ENCODE results near the gene SLC29A4.
"Not testable (repeated sequence)": the region's sequence is repeated elsewhere in the genome, so short reads cannot be mapped to it uniquely, and the experiment has no call there.

The SLC29A4 gene

DNA sequence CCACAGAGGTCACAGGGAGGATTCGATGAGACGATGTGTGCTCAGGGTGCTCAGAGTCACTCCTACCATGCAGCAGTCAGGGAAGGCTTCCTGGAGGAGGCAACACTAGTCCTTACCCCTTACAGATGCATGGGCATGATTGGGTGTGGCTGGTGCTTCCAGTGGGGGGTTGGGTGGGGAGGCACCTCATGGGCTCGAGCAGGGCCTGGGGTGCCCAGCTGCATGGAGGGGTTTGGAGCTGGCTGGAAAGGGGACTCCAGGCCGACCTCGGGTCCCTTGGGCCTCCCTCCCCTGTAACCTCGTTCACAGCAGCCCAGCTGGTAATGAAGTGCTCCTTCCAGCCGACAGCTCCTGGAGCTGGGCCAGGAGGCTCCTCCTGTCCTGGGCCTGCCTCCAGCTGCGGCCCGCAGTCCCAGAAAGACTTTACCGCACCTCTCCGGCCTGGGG lies 7.7 kb upstream of the SLC29A4 start:
- not testable (repeated sequence) for DNase-seq (ENCODE audit: low spot score)

DNA sequence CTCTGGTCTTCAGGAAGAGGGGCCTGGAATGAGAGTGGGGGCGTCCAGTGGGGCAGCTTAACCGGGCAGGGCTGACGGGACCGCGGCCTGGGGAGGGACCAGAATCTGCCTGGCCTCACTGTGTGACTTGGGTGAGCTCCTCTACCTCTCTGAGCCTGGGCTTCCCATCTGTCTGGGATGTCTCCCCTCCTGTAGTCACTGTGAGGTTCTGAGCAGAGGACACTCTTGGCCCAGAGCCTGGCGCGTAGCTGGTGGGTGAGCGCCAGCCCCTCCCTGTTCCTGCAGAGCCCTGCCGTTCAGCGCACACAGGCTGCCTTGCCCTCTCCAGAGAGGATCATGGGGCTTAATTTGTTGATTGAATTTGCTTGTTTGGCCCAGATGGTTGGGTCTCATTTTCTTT lies 7.2 kb upstream of the SLC29A4 start:
- DNase-seq (ENCODE audit: low spot score), result not testable (repeated sequence)

DNA sequence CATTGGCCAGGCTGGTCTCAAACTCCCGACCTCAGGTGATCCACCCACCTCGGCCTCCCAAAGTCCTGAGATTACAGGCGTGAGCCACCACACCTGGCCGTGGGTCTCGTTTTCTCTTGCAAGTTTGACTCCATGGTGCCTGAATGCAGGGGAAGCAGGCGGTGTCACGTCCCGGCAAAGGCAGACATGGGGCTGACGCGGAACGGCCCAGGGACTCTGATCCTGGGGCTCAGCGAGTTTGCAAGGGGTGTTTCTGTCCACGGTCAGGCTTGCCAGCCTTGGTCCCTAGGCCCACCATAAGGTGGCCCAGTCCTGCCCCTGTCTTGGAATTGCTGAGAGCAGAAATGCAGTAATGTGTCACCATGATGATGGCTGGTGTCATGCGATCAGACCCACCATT lies 6.6 kb upstream of the SLC29A4 start:
- not testable (repeated sequence) for DNase-seq (ENCODE audit: low spot score)

DNA sequence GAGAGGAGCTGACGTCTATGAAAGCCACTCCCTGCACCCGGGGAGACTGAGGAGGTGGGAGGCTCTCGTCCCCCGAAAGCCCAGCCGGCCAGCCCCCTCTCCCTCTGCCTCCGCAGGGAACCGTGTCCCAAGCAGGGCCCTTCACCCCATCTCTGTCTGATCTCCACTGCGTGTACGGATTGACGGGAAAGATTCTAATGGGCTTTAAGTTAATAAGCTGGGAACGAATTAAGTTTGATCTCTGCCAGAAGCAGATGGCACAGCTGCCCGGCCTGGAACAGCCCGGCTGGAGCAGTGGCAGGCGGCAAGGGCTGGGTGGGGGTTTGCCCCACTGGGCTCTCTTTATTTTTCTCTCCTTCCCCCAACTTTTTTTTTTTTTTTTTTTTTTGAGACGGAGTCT lies 6.1 kb upstream of the SLC29A4 start:
- DNase-seq (ENCODE audit: low spot score), result no peak

DNA sequence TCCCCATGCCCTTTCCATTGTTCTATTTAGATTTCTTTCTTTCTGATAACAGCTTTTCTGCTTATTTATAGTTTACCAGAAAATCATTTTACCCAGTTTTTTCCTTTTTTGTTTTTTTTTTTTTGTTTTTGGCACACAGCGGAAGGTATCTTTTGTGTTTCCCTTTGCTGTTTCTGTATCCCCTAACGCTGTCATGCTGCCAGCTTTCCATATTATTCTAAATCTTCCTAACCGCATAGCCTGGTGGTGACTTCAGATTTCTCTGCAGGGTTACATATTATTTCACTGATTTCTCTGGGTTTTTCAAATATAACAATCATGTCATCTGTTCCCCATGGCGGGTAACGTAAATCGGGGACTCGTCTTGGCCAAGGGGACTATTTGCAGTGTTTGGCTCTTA lies 4.0 kb upstream of the SLC29A4 start:
- DNase-seq (ENCODE audit: low spot score), result no peak

DNA sequence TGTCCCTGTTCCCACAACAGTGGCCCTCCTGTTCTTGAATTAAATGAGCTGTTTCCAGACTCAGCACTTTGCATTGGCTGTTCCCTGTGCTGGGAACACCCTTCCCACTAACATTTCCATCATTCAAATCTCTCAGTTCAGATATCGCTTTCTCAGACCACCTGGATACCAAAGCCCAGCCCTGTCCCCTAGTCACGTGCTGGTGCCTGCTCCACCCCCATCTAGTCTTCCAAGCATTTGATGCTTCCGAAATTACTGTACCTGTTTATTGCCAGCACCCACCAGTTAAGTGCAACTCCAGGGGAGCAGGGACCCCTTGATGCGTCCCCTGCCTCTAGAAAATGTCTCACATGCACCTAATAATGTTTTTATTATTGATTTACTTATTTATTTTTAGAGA lies 3.0 kb upstream of the SLC29A4 start:
- no peak for DNase-seq (ENCODE audit: low spot score)

DNA sequence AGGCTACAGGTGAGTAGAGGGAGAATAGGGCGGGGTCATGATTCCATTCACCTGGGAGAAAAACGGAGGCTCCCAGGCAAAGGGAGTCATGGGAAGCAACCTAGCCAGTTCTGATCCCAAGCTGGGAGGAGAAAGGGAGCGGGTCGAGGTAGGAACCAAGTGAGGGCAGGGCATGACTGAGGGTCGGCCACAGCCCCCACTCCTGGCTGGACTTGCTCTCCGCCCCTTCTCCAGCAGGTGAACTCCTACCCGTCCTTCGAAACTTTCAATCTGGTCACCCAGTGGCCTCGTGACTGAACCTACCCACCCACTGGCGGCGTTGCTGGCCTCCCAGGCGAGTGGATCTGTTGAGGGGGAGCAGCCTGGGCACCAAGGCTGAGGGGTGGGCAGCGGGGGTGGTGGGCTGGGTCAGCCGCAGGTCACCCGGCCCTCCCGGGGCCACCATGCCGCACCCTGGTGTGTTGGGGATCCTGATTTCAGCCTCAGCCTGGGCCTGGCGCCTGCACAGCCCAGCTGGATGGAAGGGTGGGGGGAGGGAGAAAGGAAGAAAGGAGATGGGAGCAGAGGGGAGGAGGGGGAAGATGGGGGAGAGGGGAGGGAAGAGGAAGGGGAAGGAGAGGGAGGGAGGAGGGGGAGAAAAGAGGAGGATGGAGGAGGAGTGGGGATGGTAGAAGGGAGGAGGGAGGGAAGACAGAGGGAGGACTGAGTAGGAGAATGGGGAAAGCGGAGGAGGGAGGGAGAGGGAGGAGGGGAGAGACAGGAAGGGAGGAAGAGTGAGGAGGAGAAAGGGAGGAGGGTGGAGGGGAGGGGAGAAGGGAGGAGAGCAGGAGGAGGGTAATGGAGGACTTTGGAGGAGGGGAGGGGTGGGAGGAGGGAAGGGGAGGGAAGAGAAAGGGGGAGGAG lies 894 bp upstream of the SLC29A4 start:
- not testable (repeated sequence) for DNase-seq (ENCODE audit: low spot score)

DNA sequence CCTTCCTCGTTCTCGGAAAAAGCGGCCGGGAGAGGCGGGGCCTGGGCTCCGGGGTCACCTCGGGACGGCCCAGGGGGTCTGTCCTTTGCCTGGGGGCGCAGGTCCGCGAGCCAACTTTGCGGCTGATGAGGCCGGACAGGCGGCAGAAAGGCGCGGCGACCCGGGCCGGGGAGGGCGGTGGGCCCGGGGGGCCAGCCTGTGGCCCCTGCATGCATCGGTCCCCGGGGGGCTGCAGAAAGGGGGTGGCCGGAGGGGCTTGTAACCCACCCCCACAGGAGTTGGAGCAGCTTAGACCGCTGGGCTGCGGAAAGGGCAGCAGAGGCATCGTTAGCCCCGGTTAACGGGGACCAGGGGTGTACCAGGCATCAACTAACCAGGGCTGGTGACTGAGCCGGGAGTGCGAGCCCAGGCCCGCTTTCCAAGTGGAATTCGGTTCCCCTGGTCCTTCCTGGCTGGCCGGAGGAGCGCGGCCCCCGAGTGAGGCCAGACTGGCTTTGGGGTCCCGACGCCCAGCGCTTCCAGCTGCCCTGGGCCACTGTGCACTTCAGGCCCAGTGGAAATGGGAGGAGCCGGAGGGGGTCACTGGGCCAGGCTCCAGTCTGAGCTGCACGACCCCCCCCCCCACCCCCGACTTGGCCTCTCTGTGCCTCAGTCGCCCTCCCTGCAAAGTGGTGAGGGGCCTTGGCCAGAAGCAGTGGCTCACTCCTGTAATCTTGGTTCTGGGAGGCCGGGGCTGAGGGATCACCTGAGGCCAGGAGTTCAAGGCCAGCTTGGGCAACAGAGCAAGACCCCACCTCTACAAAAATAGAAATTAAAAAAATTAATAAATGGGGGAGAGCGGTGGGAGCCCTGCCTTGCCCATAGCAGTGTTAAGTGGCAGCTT lies 919 bp downstream of the SLC29A4 start:
- no peak for DNase-seq (ENCODE audit: low spot score)

DNA sequence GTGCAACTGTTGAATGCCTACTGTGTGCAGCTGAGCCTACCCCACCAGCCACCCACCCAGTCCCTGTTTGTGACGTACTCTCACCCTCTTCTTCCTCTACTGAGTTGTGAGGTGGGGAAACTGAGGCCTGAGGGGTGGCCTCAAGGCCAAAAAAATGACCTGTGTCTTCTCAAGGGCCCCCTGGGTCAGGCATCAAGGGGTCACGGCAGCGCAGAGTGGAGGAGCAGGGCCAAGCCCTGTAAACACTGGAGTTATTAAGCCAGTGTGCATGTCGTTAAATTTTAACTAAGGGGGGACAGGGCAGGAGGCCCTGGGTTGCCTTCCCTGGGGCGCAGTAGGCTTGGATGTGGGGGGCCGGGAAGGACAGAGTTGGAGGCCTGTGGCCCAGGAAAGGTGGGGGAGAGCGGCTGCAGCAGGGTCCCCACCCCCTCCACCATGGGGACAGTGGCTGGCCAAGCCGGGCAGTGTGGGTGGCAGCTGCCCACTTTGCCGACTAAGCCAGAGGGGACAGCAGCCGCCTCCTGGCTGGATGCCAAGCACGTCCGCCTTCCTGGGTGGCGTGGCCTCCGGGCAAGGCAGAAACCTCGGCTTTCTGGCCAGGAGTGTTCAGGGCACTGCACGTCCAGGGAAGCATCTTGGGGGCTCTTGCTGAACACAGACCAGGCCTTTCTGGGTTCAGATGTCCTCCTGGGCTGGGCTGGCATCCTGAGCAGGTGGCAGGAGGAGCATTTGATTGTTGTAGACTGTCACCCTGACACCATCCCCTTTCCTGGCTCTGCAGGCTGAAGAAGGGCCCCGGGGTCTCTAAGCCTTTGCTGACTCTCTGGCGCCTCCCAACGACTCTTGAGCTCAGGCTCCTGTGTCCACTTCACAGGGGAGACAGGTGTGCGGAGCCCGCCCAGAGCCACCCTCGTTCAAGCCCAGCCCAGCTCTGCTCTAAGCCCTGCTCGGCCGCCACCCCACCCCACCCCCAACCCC lies 1.9 kb downstream of the SLC29A4 start:
- DNase-seq (ENCODE audit: low spot score), result no peak

DNA sequence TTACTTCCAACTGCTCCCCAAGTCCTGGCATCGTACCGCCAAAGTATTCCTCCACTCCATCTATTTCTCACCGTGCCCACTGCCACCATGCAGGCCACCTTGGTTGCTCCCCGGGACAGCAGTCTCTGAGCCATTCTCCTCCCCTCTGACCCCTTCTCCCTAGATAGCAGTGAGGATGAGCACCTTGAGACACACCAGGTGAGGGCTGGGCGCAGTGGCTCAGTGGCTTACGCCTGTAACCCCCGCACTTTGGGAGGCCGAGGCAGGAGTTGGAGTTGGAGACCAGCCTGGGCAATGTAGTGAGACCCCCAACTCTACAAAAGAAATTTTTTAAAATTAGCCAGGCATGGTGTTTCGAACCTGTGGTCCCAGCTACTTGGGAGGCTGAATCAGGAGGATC lies 4.2 kb downstream of the SLC29A4 start:
- no peak for DNase-seq (ENCODE audit: low spot score)

DNA sequence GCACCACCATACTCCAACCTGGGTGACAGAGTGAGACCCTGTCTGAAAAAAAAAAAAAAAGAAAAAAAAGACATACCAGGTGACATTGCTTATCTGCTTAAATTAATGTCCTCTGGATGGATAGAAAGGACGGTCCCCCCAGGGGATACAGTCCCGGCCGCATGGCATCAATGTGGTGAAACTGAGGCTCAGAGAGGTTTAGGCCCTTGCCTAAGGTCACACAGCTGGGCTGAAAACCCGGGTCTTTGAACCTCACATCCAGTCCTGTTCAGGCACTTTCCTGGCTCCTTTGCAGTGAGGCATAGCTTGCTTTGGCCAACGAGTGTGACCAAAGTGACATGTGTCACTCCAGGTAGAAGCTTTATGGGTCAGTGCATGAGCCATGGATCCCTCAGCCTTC lies 4.6 kb downstream of the SLC29A4 start:
- DNase-seq (ENCODE audit: low spot score), result not testable (repeated sequence)

DNA sequence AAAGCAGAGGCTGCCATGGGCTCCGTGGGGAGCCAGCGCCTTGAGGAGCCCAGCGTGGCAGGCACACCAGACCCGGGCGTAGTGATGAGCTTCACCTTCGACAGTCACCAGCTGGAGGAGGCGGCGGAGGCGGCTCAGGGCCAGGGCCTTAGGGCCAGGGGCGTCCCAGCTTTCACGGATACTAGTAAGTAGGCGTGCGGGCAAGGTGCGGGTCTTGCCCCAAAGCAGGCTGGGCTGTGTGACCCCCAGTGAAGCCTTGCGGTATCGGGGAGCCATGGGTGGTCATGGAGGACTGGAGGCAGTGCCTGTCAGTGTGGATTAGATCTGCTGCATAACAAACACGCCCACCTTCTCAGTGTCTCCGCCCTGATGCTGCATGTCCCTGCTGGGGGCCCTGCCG lies 5.1 kb downstream of the SLC29A4 start:
- no peak for DNase-seq (ENCODE audit: low spot score)

DNA sequence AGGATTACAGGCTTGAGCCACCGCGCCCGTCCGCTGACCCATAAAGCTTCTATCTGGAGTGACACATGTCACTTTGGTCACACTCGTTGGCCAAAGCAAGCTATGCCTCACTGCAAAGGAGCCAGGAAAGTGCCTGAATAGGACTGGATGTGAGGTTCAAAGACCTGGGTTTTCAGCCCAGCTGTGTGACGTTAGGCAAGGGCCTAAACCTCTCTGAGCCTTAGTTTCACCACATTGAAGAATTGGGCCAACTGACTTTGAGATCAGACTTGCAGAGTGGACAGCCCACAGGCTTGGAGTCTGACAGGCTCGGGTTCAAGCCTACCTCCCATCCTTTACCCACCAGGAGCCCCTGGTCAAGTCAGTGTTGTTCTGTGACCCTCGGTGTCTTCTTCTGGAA lies 5.8 kb downstream of the SLC29A4 start:
- DNase-seq (ENCODE audit: low spot score), result not testable (repeated sequence)

DNA sequence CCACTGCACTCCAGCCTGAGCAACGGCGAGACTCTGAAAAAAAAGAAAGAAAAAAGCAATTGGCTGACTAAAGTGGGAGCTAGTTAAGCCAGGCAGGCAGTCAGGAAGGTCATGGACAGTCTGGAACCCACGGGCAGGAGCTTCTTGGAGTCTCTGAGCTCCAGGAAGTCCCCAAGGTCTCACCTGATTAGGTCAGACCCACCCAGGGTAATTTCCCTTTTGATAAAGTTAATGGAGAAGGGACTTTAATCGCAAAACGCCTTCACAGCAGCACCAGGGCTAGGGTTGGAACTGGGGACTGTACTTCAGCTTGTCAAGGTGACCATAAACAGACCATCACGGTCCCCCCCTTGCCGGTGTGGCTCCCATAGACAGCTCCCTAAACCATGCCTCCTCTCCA lies 6.6 kb downstream of the SLC29A4 start:
- DNase-seq (ENCODE audit: low spot score), result no peak

DNA sequence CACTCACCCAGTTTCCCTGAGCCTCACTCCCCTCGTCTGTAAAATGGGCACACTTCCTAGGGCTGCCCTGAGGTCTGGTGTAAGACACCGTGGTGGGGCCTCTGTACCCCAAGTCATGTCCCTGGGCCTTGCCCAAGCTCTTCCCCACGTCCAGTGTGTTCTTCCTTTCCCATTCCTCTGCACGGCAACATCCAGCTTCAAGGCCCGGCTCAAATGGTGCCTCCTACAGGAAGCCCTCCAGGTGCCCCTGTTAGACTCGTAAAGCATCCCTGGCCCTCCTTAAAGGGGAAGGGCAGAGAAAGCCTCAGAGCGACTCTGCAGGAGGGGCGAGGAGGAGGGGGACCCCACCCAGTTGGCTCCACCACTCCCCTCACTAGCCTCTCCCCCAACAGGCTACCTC lies 8.6 kb downstream of the SLC29A4 start:
- DNase-seq (ENCODE audit: low spot score), result no peak

DNA sequence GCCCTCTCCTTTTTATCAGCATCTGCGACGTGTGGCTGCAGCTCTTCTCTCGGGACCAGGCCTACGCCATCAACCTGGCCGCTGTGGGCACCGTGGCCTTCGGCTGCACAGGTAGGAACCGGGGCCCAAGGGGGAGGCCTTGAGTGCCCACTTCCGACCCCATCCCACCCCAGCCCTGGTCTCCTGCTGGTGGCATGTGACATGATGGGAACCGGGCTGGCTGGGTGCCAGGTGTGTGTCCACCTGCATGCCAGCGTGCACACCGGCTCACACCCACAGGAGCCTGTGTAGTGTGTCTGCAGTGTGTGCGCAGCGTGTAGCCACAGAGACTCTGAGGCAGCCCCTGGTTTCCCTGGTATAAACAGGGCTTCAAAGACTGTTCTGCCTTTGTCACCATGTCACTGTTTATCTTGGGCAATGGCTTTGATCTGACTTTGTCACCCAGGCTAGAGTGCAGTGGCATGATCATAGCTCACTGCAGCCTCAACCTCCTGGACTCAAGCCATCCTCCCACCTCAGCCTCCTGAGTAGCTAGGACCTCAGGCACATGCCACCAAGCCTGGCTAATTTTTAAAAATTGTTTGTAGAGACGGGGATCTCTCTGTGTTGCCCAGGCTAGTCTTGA lies 9.1 kb downstream of the SLC29A4 start:
- DNase-seq (ENCODE audit: low spot score), result not testable (repeated sequence)

DNA sequence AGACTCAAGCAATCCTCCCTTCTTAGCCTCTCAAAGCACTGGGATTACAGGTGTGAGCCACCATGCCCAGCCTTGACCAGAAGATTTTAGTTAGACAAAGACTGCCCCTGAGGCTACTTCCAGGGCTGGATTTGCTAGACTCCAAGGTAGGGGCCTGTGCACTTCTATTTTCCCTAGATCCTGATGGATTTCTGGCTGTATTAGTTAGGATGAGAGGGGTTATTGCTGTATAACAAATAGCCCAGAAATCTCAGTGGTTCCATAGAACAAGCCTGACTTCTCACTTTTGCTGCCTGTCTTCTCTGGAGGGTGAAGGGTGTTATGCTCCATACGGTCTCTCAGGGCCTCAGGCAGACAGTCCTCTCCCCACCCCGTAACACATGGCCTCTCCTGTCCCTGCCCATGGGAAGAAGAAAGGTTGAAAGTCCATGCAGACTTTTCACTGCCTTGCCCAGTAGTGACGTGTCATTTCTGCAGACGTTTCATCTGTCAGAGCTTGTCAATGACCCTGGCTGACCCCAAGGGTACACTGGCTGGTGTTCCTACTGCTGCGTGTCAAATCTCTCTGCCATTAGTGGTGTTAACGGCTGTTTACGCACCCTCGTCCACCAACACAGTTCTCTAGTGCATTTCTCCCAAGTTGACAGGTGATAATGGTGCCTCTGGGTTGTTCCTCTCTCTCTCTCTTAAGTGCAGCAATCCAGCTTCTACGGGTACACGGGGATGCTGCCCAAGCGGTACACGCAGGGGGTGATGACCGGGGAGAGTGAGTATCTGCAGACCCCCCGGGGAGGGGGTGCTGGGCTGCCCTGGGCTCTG lies 11.6 kb downstream of the SLC29A4 start:
- no peak for DNase-seq (ENCODE audit: low spot score)

DNA sequence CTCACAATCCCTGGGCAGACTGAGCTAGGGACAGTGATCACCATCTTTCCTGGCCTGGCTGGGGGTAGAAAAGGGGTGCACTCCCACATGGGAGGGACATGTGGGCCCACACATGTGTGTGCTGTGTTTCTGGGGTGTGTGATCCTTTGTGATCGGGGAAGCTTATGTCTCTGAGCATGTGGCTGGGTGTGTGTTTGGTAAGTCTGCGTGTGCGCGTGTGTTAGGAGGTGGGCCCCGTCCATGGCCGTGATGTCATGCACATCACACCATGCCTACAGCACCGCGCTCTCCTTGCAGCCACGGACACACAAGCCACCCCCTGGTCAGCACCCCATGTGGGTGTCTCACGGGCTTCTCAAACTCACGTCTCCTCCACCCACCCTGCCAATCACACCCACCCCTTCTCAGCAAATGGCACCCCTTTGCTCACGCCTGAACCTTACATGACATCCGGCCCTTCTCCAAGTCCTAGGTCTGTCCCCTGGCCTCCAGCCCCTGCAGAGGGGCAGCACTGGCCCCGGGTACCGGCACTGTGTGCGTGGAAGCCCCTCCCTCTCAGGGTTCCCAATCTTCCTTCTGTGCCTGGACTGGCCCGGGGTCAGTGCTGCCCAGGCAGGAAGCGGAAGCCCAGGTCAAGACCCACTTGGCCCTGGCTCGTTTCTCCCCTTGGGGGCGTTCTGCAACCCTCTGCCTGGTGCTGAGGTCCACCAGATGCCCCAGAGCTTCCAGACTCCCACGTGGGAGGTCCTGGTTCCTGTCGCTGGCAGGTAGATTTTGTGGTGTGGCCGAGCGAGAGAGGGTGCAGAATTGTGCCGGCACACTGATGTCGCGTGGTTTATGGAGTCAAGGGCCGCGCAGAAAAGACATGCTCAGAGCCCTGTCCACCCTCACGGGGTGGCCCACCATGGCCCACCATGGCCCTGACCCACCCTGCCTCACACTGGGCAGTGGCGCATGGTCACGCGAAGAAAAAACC lies 12.6 kb downstream of the SLC29A4 start:
- DNase-seq (ENCODE audit: low spot score), result no peak

DNA sequence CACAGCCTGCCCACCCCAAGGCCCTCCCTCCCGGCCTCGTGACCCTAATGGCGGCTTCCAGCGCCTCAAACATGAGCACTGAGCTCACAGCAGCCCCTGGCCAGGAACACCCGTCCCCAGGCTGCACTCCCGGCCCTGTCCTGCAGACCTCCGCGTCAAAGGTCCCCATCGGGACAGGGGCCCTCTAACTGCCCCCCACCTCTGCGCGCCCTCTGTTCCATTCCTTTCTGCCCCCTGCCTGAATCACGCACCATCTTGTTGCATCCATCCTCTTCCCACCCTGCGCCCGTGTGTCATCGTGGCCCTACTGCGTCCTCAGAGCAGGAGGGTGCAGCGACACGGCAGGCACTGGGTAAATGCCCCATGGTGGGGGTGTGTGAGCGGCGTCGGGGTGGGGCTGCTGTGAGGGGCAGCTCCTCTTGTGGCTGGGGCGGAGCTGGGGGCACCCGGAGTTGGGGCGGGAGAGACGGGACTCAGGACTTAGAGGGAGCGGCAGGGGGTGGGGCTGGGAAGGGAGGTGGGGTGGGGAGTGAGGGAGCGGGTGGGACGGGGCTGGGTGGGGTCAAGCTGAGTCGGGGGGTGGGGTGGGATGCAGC lies 13.4 kb downstream of the SLC29A4 start:
- DNase-seq (ENCODE audit: low spot score), result no peak
